Body of pancreas (tissue), 4 donors: ENCODE measurements around the gene ARHGEF3.
A peak's percentile ranks its signal among the peaks of the same experiment; 100 is the strongest.

Source experiments
- CTCF ChIP-seq, 7 experiments: fragments of 450-650 bp in 4 of 7; fragments of 200-600 bp in 3 of 7; sonication (generic) in 3 of 7; IDR thresholded peaks; one replicate each; pipeline ENCODE4 v1.5.1; 2016 to 2019; ENCODE audit warnings: antibody characterized with exemption in 7 of 7
- POLR2A ChIP-seq, 3 donors: fragments of 450-650 bp; IDR thresholded peaks; one replicate each; pipeline ENCODE4 v1.6.1; 2016; ENCODE audit warnings: antibody characterized with exemption in 3 of 3, mild to moderate bottlenecking in 2 of 3

DNA sequence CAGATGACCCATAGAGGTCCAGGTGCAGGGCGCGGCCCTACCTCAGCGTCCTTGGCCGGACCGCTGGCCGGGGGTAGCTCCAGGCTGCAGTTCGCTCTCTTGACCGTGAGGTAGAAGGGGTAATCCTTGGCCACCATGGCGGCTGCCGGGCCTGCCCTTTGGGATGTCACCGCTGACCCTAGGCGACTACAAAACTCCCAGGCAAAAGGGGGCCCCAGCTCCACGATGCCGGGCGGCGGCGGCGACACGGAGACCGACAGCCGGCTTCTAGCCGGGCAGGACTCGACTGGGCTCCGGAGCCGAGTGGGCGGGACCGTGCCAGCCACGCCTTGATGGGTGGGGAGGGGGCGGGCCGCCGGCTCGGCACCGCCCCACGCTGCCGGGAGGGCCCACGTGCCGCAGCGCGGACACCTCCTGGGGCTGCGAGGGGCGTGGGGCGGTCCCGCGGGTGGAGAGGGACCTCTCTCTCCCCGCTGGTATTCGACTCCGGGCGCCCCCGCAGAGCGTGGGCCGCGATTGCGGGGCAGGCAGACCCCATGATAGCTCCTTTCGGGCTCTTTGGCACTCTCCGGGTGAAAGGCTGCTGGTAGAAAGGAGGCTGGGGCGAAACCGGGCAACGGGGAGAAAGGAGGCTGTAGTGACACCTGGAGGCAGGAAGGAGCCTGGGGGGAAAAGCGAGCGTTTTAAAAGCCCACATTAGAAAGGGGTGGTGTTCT, at the start of gene ARHGEF3:
- TF ChIP-seq CTCF (IDR thresholded peaks at IDR 0.05) (peak; percentile 44 to 81 (median 72)), POLR2A (IDR thresholded peaks at IDR 0.05) (peak; percentile 70 to 88 (median 87))
